H9 (cell line): ENCODE results near the gene IKBKG. TPM values are rescaled to one million over a fixed set of nuclear protein-coding genes. Genes with fewer than 3 reads are reported as not detected.

ENCODE experiments used
- DNase-seq: peaks from one replicate; pipeline ENCODE4 v3.0.0-alpha.2; 2017
- H2AFZ ChIP-seq: one replicate; pipeline ENCODE4 v1.6.1; 2013; ENCODE audit warnings: mild to moderate bottlenecking, low read length, control low read depth, moderate library complexity
- H2AK5ac ChIP-seq: 2 replicates; pipeline ENCODE4 v1.6.1; 2013; ENCODE audit warnings: low read length, control low read depth, mixed read lengths; ENCODE audit not compliant: insufficient read length
- H2BK120ac ChIP-seq: one replicate; pipeline ENCODE4 v1.6.1; 2013; ENCODE audit warnings: low read depth, mild to moderate bottlenecking, low read length, control low read depth, inconsistent platforms; ENCODE audit not compliant: poor library complexity, severe bottlenecking
- H2BK12ac ChIP-seq: 2 replicates; pipeline ENCODE4 v1.6.1; 2013; ENCODE audit warnings: low read length, control low read depth, mixed read lengths, low read depth; ENCODE audit not compliant: insufficient read length
- H2BK15ac ChIP-seq: 2 replicates; pipeline ENCODE4 v1.6.1; 2013; ENCODE audit warnings: low read depth, low read length, control low read depth
- H2BK20ac ChIP-seq: one replicate; pipeline ENCODE4 v1.6.1; 2013; ENCODE audit warnings: low read depth, mild to moderate bottlenecking, low read length, control low read depth, inconsistent platforms; ENCODE audit not compliant: poor library complexity, severe bottlenecking
- H2BK5ac ChIP-seq: 2 replicates; pipeline ENCODE4 v1.6.1; 2013; ENCODE audit warnings: low read length, control low read depth, mixed read lengths; ENCODE audit not compliant: insufficient read length
- H3K14ac ChIP-seq: 2 replicates; pipeline ENCODE4 v1.6.1; 2013; ENCODE audit warnings: low read length, control low read depth; ENCODE audit not compliant: insufficient read depth
- H3K18ac ChIP-seq: 2 replicates; pipeline ENCODE4 v1.6.1; 2013; ENCODE audit warnings: low read depth, mild to moderate bottlenecking, mixed read lengths, low read length, control low read depth; ENCODE audit not compliant: insufficient read length
- H3K23ac ChIP-seq: 2 replicates; pipeline ENCODE4 v1.6.1; 2013; ENCODE audit warnings: low read length, control low read depth, mixed read lengths, low read depth; ENCODE audit not compliant: insufficient read length
- H3K23me2 ChIP-seq: 2 replicates; pipeline ENCODE4 v1.6.1; 2013; ENCODE audit warnings: low read depth, mild to moderate bottlenecking, mixed read lengths, low read length, control low read depth; ENCODE audit not compliant: insufficient read length, poor library complexity, severe bottlenecking
- H3K27ac ChIP-seq: 2 replicates; pipeline ENCODE4 v1.5.1; 2013; ENCODE audit warnings: low read length, control low read depth, mixed read lengths, low read depth; ENCODE audit not compliant: insufficient read length
- H3K27me3 ChIP-seq: 2 replicates; pipeline ENCODE4 v1.6.1; 2013; ENCODE audit warnings: low read length, control low read depth, inconsistent platforms; ENCODE audit not compliant: insufficient read depth
- H3K4ac ChIP-seq: 2 replicates; pipeline ENCODE4 v1.6.1; 2013; ENCODE audit warnings: low read depth, mild to moderate bottlenecking, control low read depth, inconsistent platforms, low read length, moderate library complexity
- H3K4me1 ChIP-seq: 2 replicates; pipeline ENCODE4 v1.6.1; 2013; ENCODE audit warnings: low read length, control low read depth, inconsistent platforms; ENCODE audit not compliant: insufficient read depth
- H3K4me2 ChIP-seq: 2 replicates; pipeline ENCODE4 v1.6.1; 2013; ENCODE audit warnings: low read length, control low read depth, mixed read lengths; ENCODE audit not compliant: insufficient read length, insufficient read depth
- H3K56ac ChIP-seq: 2 replicates; pipeline ENCODE4 v1.6.1; 2013; ENCODE audit warnings: low read depth, mild to moderate bottlenecking, mixed read lengths, low read length, control low read depth; ENCODE audit not compliant: insufficient read length
- H3K79me1 ChIP-seq: 2 replicates; pipeline ENCODE4 v1.6.1; 2013; ENCODE audit warnings: low read depth, mild to moderate bottlenecking, moderate library complexity, low read length, control low read depth, inconsistent platforms; ENCODE audit not compliant: insufficient read depth, poor library complexity, severe bottlenecking
- H3K79me2 ChIP-seq: 2 replicates; pipeline ENCODE4 v1.6.1; 2013; ENCODE audit warnings: low read length, control low read depth, inconsistent platforms; ENCODE audit not compliant: insufficient read depth
- H3K9ac ChIP-seq: 2 replicates; pipeline ENCODE4 v1.6.1; 2013; ENCODE audit warnings: low read length, control low read depth, mixed read lengths; ENCODE audit not compliant: insufficient read length; ENCODE audit errors: extremely low read depth
- H3K9me3 ChIP-seq: one replicate; pipeline ENCODE4 v1.6.1; 2013; ENCODE audit warnings: low read depth, low read length, inconsistent platforms; ENCODE audit not compliant: control insufficient read depth
- H3T11ph ChIP-seq: one replicate; pipeline ENCODE4 v1.6.1; 2013; ENCODE audit warnings: mild to moderate bottlenecking, low read length, control low read depth, inconsistent platforms
- H4K20me1 ChIP-seq: one replicate; pipeline ENCODE4 v1.6.1; 2013; ENCODE audit not compliant: control insufficient read depth, insufficient read length, insufficient read depth
- H4K5ac ChIP-seq: 2 replicates; pipeline ENCODE4 v1.6.1; 2013; ENCODE audit warnings: low read depth, mild to moderate bottlenecking, mixed read lengths, low read length, control low read depth; ENCODE audit not compliant: insufficient read length
- H4K8ac ChIP-seq: replicated peaks from 2 replicates; pipeline ENCODE4 v1.6.1; 2013; ENCODE audit warnings: low read length, control low read depth, mixed read lengths, low read depth; ENCODE audit not compliant: insufficient read length
- H4K91ac ChIP-seq: 2 replicates; pipeline ENCODE4 v1.6.1; 2013; ENCODE audit warnings: low read depth, mild to moderate bottlenecking, moderate library complexity, mixed read lengths, low read length, control low read depth; ENCODE audit not compliant: insufficient read length
- H3K27ac Mint-ChIP-seq, 3 experiments: 2 replicates in 2 of 3; 3 replicates in 1 of 3; pipeline ENCODE4 v1.8.0; 2020 to 2021; ENCODE audit warnings: mixed read lengths in 3 of 3, mild to moderate bottlenecking in 1 of 3, moderate library complexity in 1 of 3
- H3K27me3 Mint-ChIP-seq: 2 replicates; pipeline ENCODE4 v1.8.0; 2021; ENCODE audit warnings: low read depth, mild to moderate bottlenecking, moderate library complexity, mixed read lengths
- H3K36me3 Mint-ChIP-seq, 3 experiments: 2 replicates in 2 of 3; 3 replicates in 1 of 3; pipeline ENCODE4 v1.8.0; 2020 to 2021; ENCODE audit warnings: low read depth in 3 of 3, mixed read lengths in 3 of 3; ENCODE audit not compliant: insufficient read depth in 1 of 3
- H3K4me1 Mint-ChIP-seq, 2 experiments: 2 replicates each; pipeline ENCODE4 v1.8.0; 2020; ENCODE audit warnings: mixed read lengths in 2 of 2
- H3K4me3 Mint-ChIP-seq, 2 experiments: 2 replicates in 1 of 2; 3 replicates in 1 of 2; pipeline ENCODE4 v1.8.0; 2020 to 2021; ENCODE audit warnings: mild to moderate bottlenecking in 2 of 2, mixed read lengths in 2 of 2, moderate library complexity in 1 of 2
- H3K9me3 Mint-ChIP-seq, 2 experiments: 2 replicates in 1 of 2; 3 replicates in 1 of 2; pipeline ENCODE4 v1.8.0; 2020; ENCODE audit warnings: mild to moderate bottlenecking in 2 of 2, mixed read lengths in 2 of 2, moderate library complexity in 1 of 2
- WGBS: extraction: QIAGEN DNeasy Blood & Tissue Kit; methylation state at CpG from one replicate; pipeline ENCODE4 v1.1.7; 2013; ENCODE audit warnings: missing lambda C conversion rate, low lambda C conversion rate, mixed read lengths; ENCODE audit not compliant: insufficient read length; ENCODE audit errors: extremely low coverage; 5-methylcytosine and 5-hydroxymethylcytosine counted together
- total RNA-seq: library from RNA; stranded (reverse); gene quantifications from 2 replicates; pipeline ENCODE4 v1.2.1, GENCODE V29; 2021
- TF ChIP-seq, protein P1 (sequence below): fragments of 200-600 bp; sonication (generic); conservative IDR thresholded peaks from 3 replicates; pipeline ENCODE4 v1.8.0; 2021; ENCODE audit warnings: antibody characterized with exemption, mild to moderate bottlenecking

The IKBKG gene
- total RNA-seq, 1 experiment from 2014 or later, result 17.8 TPM

DNA sequence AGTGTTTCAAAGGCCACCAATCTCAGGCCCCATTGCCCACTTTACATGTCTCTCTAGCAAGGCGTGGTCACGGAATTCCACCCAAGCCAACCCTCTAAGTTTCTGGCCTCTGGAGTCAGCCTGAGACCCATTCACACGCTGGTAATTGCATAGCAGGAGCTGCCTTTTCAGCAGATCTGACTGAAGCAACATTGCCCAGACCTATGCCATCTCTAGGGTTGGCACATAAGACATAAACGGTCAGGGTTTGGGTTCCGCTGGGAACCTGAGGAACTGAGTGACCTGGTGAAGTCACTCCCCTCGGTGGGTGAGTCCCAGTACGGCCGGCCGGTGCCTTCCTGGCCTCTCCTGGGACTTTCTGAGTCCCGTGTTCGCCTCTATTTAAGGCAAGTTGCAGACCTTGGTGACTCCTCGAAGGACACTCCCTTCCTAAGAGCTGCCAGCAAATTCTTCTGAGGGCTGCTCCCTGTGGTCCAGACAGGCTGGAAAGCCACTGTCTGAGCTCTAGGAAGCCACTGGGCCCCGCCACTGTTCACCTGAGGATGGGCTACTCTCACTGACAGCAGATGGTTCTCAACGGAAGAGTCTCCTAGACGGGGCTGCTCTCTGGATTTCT, 53.4 kb downstream of the IKBKG start:
- peaks cover 74 to 82% of the 10 kb centered on the region in 2 experiments for H3K9me3 Mint-ChIP-seq
- no peak overlapping the region for H4K5ac ChIP-seq
- no peak overlapping the region for H3K27ac Mint-ChIP-seq
- no peak overlapping the region for H2BK15ac ChIP-seq
- no peaks in the 10 kb centered on the region for H4K20me1 ChIP-seq
- H4K91ac ChIP-seq, result no peak overlapping the region
- H3K4me2 ChIP-seq, result no peak overlapping the region
- no peak overlapping the region for H3K4ac ChIP-seq
- no peak overlapping the region for H3K23ac ChIP-seq
- peaks cover 69% of the 10 kb centered on the region for H3K9me3 ChIP-seq
- H3K56ac ChIP-seq, result no peak overlapping the region
- no peak overlapping the region for H2BK5ac ChIP-seq
- no peak overlapping the region for H3K27ac ChIP-seq
- peaks cover 15 to 16% (median 16%) of the 10 kb centered on the region in 3 experiments for H3K36me3 Mint-ChIP-seq
- no peak overlapping the region for H3K14ac ChIP-seq
- TF ChIP-seq, protein P1, sequence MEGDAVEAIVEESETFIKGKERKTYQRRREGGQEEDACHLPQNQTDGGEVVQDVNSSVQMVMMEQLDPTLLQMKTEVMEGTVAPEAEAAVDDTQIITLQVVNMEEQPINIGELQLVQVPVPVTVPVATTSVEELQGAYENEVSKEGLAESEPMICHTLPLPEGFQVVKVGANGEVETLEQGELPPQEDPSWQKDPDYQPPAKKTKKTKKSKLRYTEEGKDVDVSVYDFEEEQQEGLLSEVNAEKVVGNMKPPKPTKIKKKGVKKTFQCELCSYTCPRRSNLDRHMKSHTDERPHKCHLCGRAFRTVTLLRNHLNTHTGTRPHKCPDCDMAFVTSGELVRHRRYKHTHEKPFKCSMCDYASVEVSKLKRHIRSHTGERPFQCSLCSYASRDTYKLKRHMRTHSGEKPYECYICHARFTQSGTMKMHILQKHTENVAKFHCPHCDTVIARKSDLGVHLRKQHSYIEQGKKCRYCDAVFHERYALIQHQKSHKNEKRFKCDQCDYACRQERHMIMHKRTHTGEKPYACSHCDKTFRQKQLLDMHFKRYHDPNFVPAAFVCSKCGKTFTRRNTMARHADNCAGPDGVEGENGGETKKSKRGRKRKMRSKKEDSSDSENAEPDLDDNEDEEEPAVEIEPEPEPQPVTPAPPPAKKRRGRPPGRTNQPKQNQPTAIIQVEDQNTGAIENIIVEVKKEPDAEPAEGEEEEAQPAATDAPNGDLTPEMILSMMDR, result no peak
- no peak overlapping the region for H2BK20ac ChIP-seq
- no peaks in the 10 kb centered on the region for H3K79me1 ChIP-seq
- H3K23me2 ChIP-seq, result no peaks in the 10 kb centered on the region
- H3K27me3 ChIP-seq, result no peaks in the 10 kb centered on the region
- H3K18ac ChIP-seq, result no peak overlapping the region
- H3K4me3 Mint-ChIP-seq, result no peak overlapping the region
- H2BK12ac ChIP-seq, result no peak overlapping the region
- no peaks in the 10 kb centered on the region for H3K79me2 ChIP-seq
- no peak overlapping the region for H4K8ac ChIP-seq
- H2AFZ ChIP-seq, result no peak overlapping the region
- H3K9ac ChIP-seq, result no peak overlapping the region
- no peak overlapping the region for H2AK5ac ChIP-seq
- no peaks in the 10 kb centered on the region for H3K4me1 ChIP-seq
- no peaks in the 10 kb centered on the region; the same call in 1 of the 2 replicates for H3K27me3 Mint-ChIP-seq
- DNase-seq, result no peak
- peaks cover 13 to 21% of the 10 kb centered on the region in 2 experiments for H3K4me1 Mint-ChIP-seq
- WGBS, result no CpG with 5 or more reads among the region's 15 CpGs
- no peak overlapping the region for H2BK120ac ChIP-seq
- H3T11ph ChIP-seq, result no peak overlapping the region
